ENCODE results near the gene ADARB2.

DNA sequence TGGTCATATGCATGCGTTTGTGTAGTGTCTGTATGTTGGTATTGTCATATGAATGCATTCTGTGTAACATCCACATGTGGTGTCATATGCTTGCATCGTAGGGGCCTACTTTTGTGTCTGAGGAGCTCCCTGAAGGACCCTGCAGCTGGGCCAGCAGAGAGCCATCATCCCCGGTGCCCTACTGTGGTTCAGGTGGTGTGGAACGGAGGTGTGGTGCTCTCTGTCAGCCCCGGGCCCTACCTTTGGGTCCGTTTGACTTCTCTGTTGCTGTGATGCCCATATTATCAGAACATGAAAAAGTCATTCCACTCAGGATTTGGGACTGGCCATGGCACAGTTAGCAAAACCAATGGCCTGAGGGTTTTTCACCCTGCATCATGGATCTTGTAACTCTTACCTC, 217.9 kb downstream of the ADARB2 start:
- TF ChIP-seq CTBP1 (IDR thresholded peaks at IDR 0.05; ENCODE audit: borderline replicate concordance): no peak
- no peak for TF ChIP-seq SP1 (IDR thresholded peaks at IDR 0.05)
- TF ChIP-seq NFRKB (IDR thresholded peaks at IDR 0.05): no peak
- no peak for TF ChIP-seq BHLHE40 (IDR thresholded peaks at IDR 0.05; ENCODE audit: borderline replicate concordance)
- TF ChIP-seq HDGF (IDR thresholded peaks at IDR 0.05; ENCODE audit: borderline replicate concordance): no peak
- no peak for TF ChIP-seq ARNT (IDR thresholded peaks at IDR 0.05)
- TF ChIP-seq FOXM1 (IDR thresholded peaks at IDR 0.05; ENCODE audit: borderline replicate concordance): no peak
- no peak for TF ChIP-seq TARDBP (IDR thresholded peaks at IDR 0.05)
- TF ChIP-seq SUZ12 (IDR thresholded peaks at IDR 0.05): no peak
- TF ChIP-seq ELF4 (IDR thresholded peaks at IDR 0.05): no peak
- TF ChIP-seq FOXA1 (IDR thresholded peaks at IDR 0.05): no peak
- TF ChIP-seq L3MBTL2 (conservative IDR thresholded peaks at IDR 0.05): no peak

Data from HEK293T (cell line).